Measurements from ENCODE around the gene ARMC7. TPM values are rescaled to one million over a fixed set of nuclear protein-coding genes. Genes with fewer than 3 reads are reported as not detected.
A peak's percentile ranks its signal among the peaks of the same experiment; 100 is the strongest.

The ARMC7 gene
- total RNA-seq, 3 donors from 2014 or later (not counting 1 experiment from before 2014, with no cell fraction given): 9.3 to 18.6 (median 11.3) TPM

GRCh38 chr17:75087558-75088453 is 22.0 kb upstream of the ARMC7 start, which contains the start of gene SLC16A5:
TSS of gene SLC16A5 (plus strand) at chr17:75087954. CDS start at chr17:75093637, 5,683 bp downstream.
- ATAC-seq (peak; percentile 70 to 75 (median 73)), DNase-seq (peak; percentile 29 to 68)
- peak within 1 kb of the TSS; percentile 84 for H3K4me3 Mint-ChIP-seq
- peak within 1 kb of the TSS; percentile 43 for H3K4me3 ChIP-seq (ENCODE audit: low read length)
- peak within 1 kb of the TSS in 1 of 2 donors; percentile 86 for H3K27ac Mint-ChIP-seq
- intact Hi-C loops (cut with micrococcal nuclease): no loop called here
- no peaks in the 10 kb centered on the region for H3K9me3 ChIP-seq (ENCODE audit: control insufficient read depth, insufficient read depth, low read length)
- WGBS (ENCODE audit: insufficient coverage): 4% methylated on average over 68 of the region's 69 CpGs
- H3K36me3 Mint-ChIP-seq: no peaks in the 10 kb centered on the region
- peaks cover 0 to 33% of the 10 kb centered on the region in 2 donors for H3K4me1 Mint-ChIP-seq
- no peaks in the 10 kb centered on the region for H3K27me3 ChIP-seq (ENCODE audit: control insufficient read depth, insufficient read depth, low read length)
- H3K27ac ChIP-seq (ENCODE audit: low read length): peak within 1 kb of the TSS; percentile 11
- no peaks in the 10 kb centered on the region for H3K27me3 Mint-ChIP-seq (ENCODE audit: low read depth in 2 of 2)
- TF ChIP-seq CTCF (IDR thresholded peaks at IDR 0.05): no peak
- H3K36me3 ChIP-seq (ENCODE audit: control insufficient read depth, insufficient read depth, low read length): no peaks in the 10 kb centered on the region
- H3K4me1 ChIP-seq (ENCODE audit: control insufficient read depth, insufficient read depth, low read length): peaks cover 23% of the 10 kb centered on the region
- no peaks in the 10 kb centered on the region for H3K9me3 Mint-ChIP-seq

- ATAC-seq (peak in 2 of 3 donors; percentile 31 to 33), DNase-seq (no peak)
- Mint-ChIP-seq H3K9me3 (no peaks in the 10 kb centered on the region), H3K36me3 (no peaks in the 10 kb centered on the region), H3K4me3 (peak overlapping the region; percentile 84), H3K4me1 (peaks cover 0 to 34% of the 10 kb centered on the region in 2 donors), H3K27ac (peak overlapping the region in 1 of 2 donors; percentile 86), H3K27me3 (ENCODE audit: low read depth in 2 of 2) (no peaks in the 10 kb centered on the region)
- intact Hi-C loops (cut with micrococcal nuclease): no loop called here
- H3K36me3 ChIP-seq (ENCODE audit: control insufficient read depth, insufficient read depth, low read length): no peaks in the 10 kb centered on the region
- no peak for TF ChIP-seq CTCF (IDR thresholded peaks at IDR 0.05)
- no peaks in the 10 kb centered on the region for H3K27me3 ChIP-seq (ENCODE audit: control insufficient read depth, insufficient read depth, low read length)
- H3K9me3 ChIP-seq (ENCODE audit: control insufficient read depth, insufficient read depth, low read length): no peaks in the 10 kb centered on the region
- peaks cover 23% of the 10 kb centered on the region for H3K4me1 ChIP-seq (ENCODE audit: control insufficient read depth, insufficient read depth, low read length)
- peak overlapping the region; percentile 43 for H3K4me3 ChIP-seq (ENCODE audit: low read length)
- WGBS (ENCODE audit: insufficient coverage): 82% methylated on average over 10 of the region's 11 CpGs
- H3K27ac ChIP-seq (ENCODE audit: low read length): peak overlapping the region; percentile 11
Measured at GRCh38 chr17:75088465-75089417, 21.0 kb upstream of the ARMC7 start.

GRCh38 chr17:75090871-75091854 is 18.6 kb upstream of the ARMC7 start:
- Mint-ChIP-seq H3K27me3 (ENCODE audit: low read depth in 2 of 2) (no peaks in the 10 kb centered on the region), H3K4me3 (no peak overlapping the region), H3K4me1 (peaks cover 0 to 34% of the 10 kb centered on the region in 2 donors), H3K9me3 (no peaks in the 10 kb centered on the region), H3K27ac (peak overlapping the region in 1 of 2 donors; percentile 5), H3K36me3 (no peaks in the 10 kb centered on the region)
- no peaks in the 10 kb centered on the region for H3K27me3 ChIP-seq (ENCODE audit: control insufficient read depth, insufficient read depth, low read length)
- no peak for ATAC-seq
- intact Hi-C loops (cut with micrococcal nuclease): no loop called here
- no peak for TF ChIP-seq CTCF (IDR thresholded peaks at IDR 0.05)
- H3K36me3 ChIP-seq (ENCODE audit: control insufficient read depth, insufficient read depth, low read length): no peaks in the 10 kb centered on the region
- no peaks in the 10 kb centered on the region for H3K9me3 ChIP-seq (ENCODE audit: control insufficient read depth, insufficient read depth, low read length)
- no peak overlapping the region for H3K4me3 ChIP-seq (ENCODE audit: low read length)
- no peak for DNase-seq
- H3K4me1 ChIP-seq (ENCODE audit: control insufficient read depth, insufficient read depth, low read length): peaks cover 23% of the 10 kb centered on the region
- H3K27ac ChIP-seq (ENCODE audit: low read length): no peak overlapping the region
- WGBS (ENCODE audit: insufficient coverage): 92% methylated on average over 19 of the region's 19 CpGs
